GM12878 (cell line): ENCODE measurements around the gene RRM2. TPM values are rescaled to one million over a fixed set of nuclear protein-coding genes. Genes with fewer than 3 reads are reported as not detected.

Source experiments
- NFYB ChIP-seq: IDR thresholded peaks from 2 replicates; pipeline ENCODE4 v1.6.1; 2011; ENCODE audit warnings: low read depth, mild to moderate bottlenecking, low read length, improper control_type of control experiment, moderate library complexity; ENCODE audit not compliant: insufficient read depth
- NR2C2 ChIP-seq: IDR thresholded peaks from 2 replicates; pipeline ENCODE4 v1.6.1; 2011; ENCODE audit warnings: borderline replicate concordance, low read depth; ENCODE audit not compliant: control insufficient read depth, insufficient read length
- POLR2A ChIP-seq: IDR thresholded peaks from 2 replicates; pipeline ENCODE4 v1.6.1; 2011; ENCODE audit warnings: low read depth, mild to moderate bottlenecking, low read length
- SREBF2 ChIP-seq: IDR thresholded peaks from 2 replicates; pipeline ENCODE4 v1.6.1; 2012; ENCODE audit warnings: mild to moderate bottlenecking, low read length
- SUZ12 ChIP-seq: fragments of 200-600 bp; sonication (generic); IDR thresholded peaks from one replicate; pipeline ENCODE4 v1.6.1; 2018; ENCODE audit warnings: antibody characterized with exemption, mild to moderate bottlenecking; ENCODE audit not compliant: unreplicated experiment
- WRNIP1 ChIP-seq: IDR thresholded peaks from 2 replicates; pipeline ENCODE4 v1.6.1; 2011; ENCODE audit warnings: low read depth, low read length, improper control_type of control experiment, borderline replicate concordance
- polyA plus RNA-seq, 11 experiments: library from polyadenylated mRNA; depleted of rRNA in 4 of 11; unstranded in 6 of 11; stranded (reverse) in 5 of 11; fragments of >200 nt; fragmentation: Nextera tagmentation in 4 of 11; fragmentation: Illumina TruSeq in 1 of 11; extraction: Ambion mirVana in 4 of 11; extraction: Trizol in 1 of 11; gene quantifications; 1 replicate in 1 of 11; 2 replicates in 10 of 11; pipeline versions ENCODE4 v1.2.1 to v1.2.3, GENCODE V29; 2011 to 2016; ENCODE audit warnings: inconsistent platforms in 2 of 11, missing spikeins in 2 of 11, low read depth in 1 of 11
- total RNA-seq, 4 experiments: library from RNA; depleted of rRNA in 3 of 4; stranded (reverse); fragments of >200 nt in 3 of 4; fragmentation: Illumina TruSeq in 1 of 4; extraction: Trizol in 1 of 4; gene quantifications; 2 replicates each; pipeline versions ENCODE4 v1.2.1 to v1.2.3, GENCODE V29; 2013 to 2021
- TF ChIP-seq, protein P1 (sequence below): IDR thresholded peaks from 2 replicates; pipeline ENCODE4 v1.6.1; 2012; ENCODE audit warnings: improper control_type of control experiment, low read depth, low read length; ENCODE audit not compliant: insufficient replicate concordance

The RRM2 gene
- total and polyA plus RNA-seq, 10 of the 15 experiments (the other 5 are each of a cell fraction or from before 2014, with no cell fraction given), result 54.4 to 771 (median 159) TPM

DNA sequence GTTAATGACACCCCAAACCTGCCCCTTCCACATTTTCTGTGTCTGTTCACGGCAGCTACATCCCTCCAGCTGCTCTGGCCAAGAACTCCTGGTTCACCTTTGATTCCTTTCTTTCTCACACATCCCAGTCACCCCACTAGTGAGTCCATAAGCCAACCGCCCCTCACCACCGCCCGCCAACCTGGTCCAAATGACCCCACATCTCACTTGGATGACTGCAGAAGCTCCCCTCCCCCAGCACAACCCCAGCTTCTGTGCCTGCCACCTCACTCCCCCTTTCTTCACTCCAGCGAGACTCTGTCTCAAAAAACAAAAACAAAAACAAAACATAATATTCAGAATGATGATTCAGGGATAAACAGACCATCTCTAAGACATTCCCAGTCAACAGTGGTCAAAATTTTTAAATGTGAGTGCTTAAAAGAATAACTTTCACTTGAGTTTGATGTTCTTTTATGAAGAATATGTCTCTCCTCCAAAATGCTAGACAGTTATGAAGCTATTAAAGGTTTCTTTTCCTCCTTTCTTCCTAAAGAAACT is 45.5 kb upstream of the RRM2 start (continued):
- TF ChIP-seq, protein P1, sequence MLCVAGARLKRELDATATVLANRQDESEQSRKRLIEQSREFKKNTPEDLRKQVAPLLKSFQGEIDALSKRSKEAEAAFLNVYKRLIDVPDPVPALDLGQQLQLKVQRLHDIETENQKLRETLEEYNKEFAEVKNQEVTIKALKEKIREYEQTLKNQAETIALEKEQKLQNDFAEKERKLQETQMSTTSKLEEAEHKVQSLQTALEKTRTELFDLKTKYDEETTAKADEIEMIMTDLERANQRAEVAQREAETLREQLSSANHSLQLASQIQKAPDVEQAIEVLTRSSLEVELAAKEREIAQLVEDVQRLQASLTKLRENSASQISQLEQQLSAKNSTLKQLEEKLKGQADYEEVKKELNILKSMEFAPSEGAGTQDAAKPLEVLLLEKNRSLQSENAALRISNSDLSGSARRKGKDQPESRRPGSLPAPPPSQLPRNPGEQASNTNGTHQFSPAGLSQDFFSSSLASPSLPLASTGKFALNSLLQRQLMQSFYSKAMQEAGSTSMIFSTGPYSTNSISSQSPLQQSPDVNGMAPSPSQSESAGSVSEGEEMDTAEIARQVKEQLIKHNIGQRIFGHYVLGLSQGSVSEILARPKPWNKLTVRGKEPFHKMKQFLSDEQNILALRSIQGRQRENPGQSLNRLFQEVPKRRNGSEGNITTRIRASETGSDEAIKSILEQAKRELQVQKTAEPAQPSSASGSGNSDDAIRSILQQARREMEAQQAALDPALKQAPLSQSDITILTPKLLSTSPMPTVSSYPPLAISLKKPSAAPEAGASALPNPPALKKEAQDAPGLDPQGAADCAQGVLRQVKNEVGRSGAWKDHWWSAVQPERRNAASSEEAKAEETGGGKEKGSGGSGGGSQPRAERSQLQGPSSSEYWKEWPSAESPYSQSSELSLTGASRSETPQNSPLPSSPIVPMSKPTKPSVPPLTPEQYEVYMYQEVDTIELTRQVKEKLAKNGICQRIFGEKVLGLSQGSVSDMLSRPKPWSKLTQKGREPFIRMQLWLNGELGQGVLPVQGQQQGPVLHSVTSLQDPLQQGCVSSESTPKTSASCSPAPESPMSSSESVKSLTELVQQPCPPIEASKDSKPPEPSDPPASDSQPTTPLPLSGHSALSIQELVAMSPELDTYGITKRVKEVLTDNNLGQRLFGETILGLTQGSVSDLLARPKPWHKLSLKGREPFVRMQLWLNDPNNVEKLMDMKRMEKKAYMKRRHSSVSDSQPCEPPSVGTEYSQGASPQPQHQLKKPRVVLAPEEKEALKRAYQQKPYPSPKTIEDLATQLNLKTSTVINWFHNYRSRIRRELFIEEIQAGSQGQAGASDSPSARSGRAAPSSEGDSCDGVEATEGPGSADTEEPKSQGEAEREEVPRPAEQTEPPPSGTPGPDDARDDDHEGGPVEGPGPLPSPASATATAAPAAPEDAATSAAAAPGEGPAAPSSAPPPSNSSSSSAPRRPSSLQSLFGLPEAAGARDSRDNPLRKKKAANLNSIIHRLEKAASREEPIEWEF, result no peak
- TF ChIP-seq SUZ12 (no peak), SREBF2 (no peak), NFYB (no peak), NR2C2 (no peak), WRNIP1 (no peak), POLR2A (no peak)
